Glomerular endothelial cell (primary cell): ENCODE results near the gene PRR33. TPM values are rescaled to one million over a fixed set of nuclear protein-coding genes. Genes with fewer than 3 reads are reported as not detected.

Experiments
- DNase-seq: peaks from one replicate; pipeline ENCODE4 v3.0.0-alpha.2; 2011; ENCODE audit warnings: low read depth, low spot score; ENCODE audit errors: extremely low read depth
- total RNA-seq: library from RNA; depleted of rRNA; stranded (reverse); fragments of >200 nt; gene quantifications from 2 replicates; pipeline ENCODE4 v1.2.3, GENCODE V29; 2015

The PRR33 gene
- total RNA-seq, 1 donor from 2014 or later: not detected

DNA sequence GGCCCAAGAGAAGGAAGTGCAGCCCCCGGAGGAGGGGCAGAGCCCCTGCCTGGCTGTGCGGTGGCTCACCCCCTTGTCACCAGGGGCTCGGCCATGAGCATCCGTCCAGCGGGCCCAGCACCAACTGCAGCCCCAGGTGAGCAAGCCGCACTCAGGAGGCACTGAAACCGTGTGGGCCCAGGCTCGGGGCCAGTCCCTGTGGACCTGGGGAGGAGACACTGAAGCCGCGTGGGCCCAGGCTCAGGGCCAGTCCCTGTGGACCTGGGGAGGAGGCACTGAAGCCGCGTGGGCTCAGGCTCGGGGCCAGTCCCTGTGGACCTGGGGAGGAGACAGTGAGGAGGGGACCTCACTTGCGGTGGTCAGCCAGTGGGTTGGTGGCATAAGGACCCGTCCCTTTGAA lies 24.9 kb downstream of the PRR33 start:
- no peak for DNase-seq

DNA sequence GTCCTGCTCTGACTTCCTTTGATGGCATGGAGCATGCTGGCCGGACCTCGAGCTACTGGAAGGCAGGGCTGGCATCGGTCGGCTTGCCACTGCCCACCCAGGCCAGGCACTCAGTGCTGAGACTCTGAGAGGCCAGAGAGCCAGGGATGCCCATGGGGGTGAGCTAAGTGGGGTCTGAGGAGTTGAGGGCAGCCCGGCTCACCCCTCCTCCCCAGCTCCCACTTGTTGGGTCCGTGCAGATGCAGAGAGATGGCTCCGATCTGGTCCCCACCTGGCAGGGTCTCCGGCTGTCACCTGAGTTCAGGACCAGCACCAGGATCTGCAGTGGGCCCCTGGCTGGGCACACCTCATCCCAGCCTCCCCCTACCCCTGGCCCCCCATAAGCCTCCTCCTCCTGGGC lies 25.5 kb downstream of the PRR33 start:
- DNase-seq: no peak

GRCh38 chr11:1864831-1865665 lies 26.6 kb downstream of the PRR33 start:
- DNase-seq: no peak

GRCh38 chr11:1864231-1864630 lies 27.5 kb downstream of the PRR33 start:
- DNase-seq: no peak

GRCh38 chr11:1863352-1864216 lies 28.1 kb downstream of the PRR33 start:
- DNase-seq: no peak

DNA sequence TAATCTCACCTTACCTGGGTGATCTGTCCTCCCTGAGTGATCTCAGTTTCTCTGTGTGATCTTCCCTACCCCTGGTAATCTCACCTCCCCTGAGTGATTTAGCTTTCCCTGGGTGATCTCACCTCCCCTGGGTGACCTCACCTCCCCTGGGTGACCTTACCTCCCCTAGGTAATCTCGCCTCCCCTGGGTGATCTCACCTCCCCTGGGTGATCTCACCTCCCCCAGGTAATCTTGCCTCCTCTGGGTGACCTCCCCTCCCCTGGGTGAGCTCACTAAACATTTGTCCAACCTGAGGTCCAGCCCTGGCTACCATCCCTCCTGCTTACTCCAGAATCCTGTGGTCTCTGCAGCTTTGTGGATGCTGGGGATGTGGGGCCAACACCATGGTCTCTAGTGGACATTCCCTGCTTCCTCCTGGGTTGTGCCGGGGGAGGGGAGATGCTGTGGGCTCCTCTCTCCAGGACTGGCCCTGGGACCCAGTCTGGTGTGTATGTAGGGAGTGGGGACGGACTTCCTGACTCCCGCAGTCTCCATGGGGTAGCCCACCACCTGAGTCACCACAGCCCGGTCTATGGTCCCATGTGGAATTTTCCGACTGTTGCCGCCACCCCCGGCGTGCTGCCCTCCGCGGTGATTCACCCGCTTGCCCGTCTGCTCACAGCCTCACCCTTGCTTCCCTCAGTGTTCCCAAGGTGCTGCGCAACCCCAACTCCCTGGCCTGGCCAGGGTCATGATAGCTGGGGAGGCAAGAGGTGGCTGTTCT lies 28.9 kb downstream of the PRR33 start:
- DNase-seq: no peak

- DNase-seq: no peak
These were observed 30.0 kb downstream of the PRR33 start for GRCh38 chr11:1861435-1862411.

- no peak for DNase-seq
These were observed 31.6 kb downstream of the PRR33 start for GRCh38 chr11:1860108-1860507.

DNA sequence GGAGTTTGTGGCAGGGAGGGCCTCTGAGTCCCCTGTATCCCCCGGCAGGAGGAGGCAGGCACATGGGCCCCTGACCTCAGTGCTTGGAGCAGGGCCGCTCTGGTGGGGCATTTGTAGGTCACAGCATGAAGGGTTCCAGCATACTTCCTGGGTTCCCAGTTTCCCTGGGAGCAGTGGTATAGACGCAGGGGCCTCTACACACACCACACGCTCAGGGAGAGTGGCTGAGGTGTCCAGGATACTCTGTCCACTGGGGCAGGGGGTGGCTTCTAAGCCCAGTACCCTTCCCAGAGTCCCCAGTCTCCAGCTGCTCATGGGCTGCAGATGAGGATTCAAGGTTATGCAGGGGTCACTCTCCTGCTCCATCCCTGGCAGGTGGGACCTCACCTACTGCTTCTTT lies 32.7 kb downstream of the PRR33 start:
- no peak for DNase-seq

GRCh38 chr11:1858576-1858975 lies 33.1 kb downstream of the PRR33 start:
- DNase-seq: no peak

GRCh38 chr11:1858154-1858553 lies 33.5 kb downstream of the PRR33 start:
- DNase-seq: no peak

DNA sequence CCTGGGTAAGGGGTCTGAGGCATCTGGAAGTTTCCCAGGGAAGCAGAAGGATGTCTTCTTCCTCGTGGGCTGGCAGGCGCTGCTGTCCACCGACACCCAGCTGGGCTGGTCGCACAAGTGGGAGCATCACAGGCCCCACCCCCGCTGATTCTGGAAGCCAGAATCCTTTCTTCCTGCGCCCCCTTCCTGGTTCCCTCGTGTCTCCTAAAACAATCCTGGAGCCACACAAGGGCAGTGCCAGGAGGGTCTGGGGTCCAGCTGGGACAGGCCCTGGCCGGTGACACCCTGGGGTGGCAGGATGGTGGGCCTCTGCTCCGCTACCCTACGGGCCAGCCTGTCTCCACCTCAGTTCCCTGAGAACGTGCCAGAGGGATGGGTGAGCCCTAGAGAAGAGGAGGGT lies 34.6 kb downstream of the PRR33 start:
- DNase-seq: no peak

DNA sequence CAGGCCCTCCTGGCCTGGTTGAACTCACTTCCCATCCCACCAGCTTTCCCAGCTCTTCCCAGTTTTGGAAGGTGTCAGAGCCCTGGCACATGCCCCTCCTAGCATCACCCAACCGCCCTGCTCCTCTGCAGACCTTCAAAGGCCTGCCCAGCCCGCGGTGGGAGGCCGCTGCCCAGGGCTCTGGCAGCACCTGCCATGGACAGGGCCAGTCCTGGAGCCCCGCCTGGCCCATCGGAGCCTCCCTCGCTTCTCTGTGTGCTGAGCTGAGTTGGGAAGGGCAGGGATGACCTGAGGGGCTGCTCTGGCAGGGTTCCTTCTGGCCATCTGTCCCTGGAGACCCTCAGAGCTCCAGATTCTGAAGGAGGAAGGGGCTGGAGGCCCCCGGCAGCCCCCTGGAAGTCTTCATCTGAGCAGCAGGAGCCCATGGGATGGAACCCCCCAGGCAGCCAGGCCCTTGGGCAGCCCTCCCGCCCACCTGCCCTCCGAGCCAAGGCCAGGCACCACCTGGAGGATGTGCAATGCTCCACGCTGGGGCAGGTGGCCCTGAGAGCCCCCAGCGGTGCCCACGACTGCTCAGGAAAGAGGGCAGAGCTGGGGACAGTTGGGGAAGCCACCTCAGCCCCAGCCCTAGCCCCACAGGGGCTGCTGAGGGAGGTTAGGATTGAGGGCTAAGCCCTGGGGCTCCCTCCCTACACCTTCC lies 35.2 kb downstream of the PRR33 start:
- DNase-seq: no peak

DNA sequence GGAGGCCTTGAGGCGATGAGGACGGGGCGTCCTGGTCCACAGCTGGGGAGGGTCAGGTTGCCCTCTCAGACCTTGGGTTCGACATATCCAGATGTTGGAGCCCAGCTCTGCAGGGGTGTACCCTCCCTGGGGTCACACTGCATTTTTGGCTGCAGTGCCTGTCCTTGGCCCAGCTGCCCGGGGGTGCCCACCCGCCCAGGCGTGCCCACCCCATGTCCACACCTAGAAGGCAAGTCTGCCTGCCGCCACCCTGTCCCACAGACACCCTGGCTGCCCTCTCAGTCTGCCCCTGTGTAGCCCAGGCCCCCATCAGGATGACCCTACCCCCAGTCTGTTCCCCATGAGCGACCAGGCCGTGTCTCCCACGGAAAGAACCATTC lies 35.8 kb downstream of the PRR33 start:
- no peak for DNase-seq

- DNase-seq: no peak
These were observed 36.5 kb downstream of the PRR33 start for GRCh38 chr11:1854949-1855885.

DNA sequence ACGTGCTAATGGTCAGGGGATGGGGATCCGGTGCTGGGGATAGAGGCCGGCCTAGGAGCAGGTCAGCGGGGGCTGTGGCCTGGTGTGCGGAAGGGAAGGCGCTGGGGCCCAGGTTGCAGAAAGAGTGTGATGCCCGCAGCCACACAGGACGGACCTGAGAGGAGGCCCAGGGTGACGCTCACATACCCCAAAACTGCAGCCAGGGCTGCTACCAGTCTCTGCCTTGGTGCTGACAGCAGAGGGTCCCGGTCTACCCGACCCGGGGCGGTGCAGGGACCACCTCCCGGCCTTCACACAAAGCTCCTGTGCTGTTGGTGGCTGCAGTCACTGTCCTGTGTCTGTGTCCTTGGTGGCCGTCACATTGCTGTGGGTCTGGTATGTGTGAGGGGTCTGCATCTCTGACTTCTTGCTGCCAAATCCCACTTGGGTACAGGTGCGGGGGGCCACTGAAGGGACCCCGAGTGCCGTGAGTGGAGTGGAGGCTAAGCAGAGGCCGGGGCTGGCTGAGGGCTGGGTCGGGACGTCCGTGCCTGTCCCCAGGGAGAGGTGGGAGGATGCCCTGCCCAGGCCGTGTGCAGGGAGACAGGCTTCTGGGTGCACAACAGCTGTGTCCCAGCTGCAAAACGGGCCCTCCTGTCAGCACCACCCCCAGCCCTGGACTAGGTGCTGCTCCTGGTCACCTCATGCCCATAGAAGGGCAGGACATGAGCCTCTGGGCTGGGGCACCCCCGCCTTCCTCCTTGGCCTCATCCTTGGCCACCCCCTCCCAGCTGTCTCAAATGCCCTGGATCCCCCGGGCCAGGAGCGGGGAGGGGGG lies 37.4 kb downstream of the PRR33 start:
- no peak for DNase-seq

GRCh38 chr11:1853376-1854131 lies 38.1 kb downstream of the PRR33 start:
- no peak for DNase-seq
